Nephron progenitor cell (in vitro differentiated cells): ENCODE results near the gene GRIN1.

Experiments used
- DNase-seq: peaks from one replicate; pipeline ENCODE4 v3.0.0; 2021
- H3K27ac Mint-ChIP-seq: 2 replicates; pipeline ENCODE4 v1.8.0; 2021; ENCODE audit warnings: mild to moderate bottlenecking, moderate library complexity, mixed read lengths
- H3K27me3 Mint-ChIP-seq: 2 replicates; pipeline ENCODE4 v1.8.0; 2021; ENCODE audit warnings: mild to moderate bottlenecking, low read depth, mixed read lengths; ENCODE audit not compliant: poor library complexity
- H3K36me3 Mint-ChIP-seq: 2 replicates; pipeline ENCODE4 v1.8.0; 2021; ENCODE audit warnings: low read depth, mixed read lengths
- H3K4me1 Mint-ChIP-seq: 2 replicates; pipeline ENCODE4 v1.8.0; 2021; ENCODE audit warnings: mixed read lengths
- H3K4me3 Mint-ChIP-seq: 2 replicates; pipeline ENCODE4 v1.8.0; 2021; ENCODE audit warnings: mild to moderate bottlenecking, moderate library complexity, mixed read lengths
- H3K9me3 Mint-ChIP-seq: 2 replicates; pipeline ENCODE4 v1.8.0; 2021; ENCODE audit warnings: mild to moderate bottlenecking, moderate library complexity, mixed read lengths
- TF ChIP-seq, protein P1 (sequence below): fragments of 200-600 bp; sonication (generic); IDR thresholded peaks from 2 replicates; pipeline ENCODE4 v1.5.0; 2021; ENCODE audit warnings: antibody characterized with exemption

Gene GRIN1

GRCh38 chr9:137160054-137160425 is 21.1 kb downstream of the GRIN1 start:
- H3K27ac Mint-ChIP-seq, result no peak overlapping the region
- H3K9me3 Mint-ChIP-seq, result no peaks in the 10 kb centered on the region
- TF ChIP-seq, protein P1, sequence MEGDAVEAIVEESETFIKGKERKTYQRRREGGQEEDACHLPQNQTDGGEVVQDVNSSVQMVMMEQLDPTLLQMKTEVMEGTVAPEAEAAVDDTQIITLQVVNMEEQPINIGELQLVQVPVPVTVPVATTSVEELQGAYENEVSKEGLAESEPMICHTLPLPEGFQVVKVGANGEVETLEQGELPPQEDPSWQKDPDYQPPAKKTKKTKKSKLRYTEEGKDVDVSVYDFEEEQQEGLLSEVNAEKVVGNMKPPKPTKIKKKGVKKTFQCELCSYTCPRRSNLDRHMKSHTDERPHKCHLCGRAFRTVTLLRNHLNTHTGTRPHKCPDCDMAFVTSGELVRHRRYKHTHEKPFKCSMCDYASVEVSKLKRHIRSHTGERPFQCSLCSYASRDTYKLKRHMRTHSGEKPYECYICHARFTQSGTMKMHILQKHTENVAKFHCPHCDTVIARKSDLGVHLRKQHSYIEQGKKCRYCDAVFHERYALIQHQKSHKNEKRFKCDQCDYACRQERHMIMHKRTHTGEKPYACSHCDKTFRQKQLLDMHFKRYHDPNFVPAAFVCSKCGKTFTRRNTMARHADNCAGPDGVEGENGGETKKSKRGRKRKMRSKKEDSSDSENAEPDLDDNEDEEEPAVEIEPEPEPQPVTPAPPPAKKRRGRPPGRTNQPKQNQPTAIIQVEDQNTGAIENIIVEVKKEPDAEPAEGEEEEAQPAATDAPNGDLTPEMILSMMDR, result no peak
- peaks cover 100% of the 10 kb centered on the region for H3K27me3 Mint-ChIP-seq
- DNase-seq, result no peak
- H3K36me3 Mint-ChIP-seq, result no peaks in the 10 kb centered on the region
- H3K4me3 Mint-ChIP-seq, result no peak overlapping the region
- no peaks in the 10 kb centered on the region for H3K4me1 Mint-ChIP-seq

- Mint-ChIP-seq H3K4me3 (no peak overlapping the region), H3K27ac (no peak overlapping the region), H3K9me3 (no peaks in the 10 kb centered on the region), H3K4me1 (no peaks in the 10 kb centered on the region), H3K27me3 (peaks cover 100% of the 10 kb centered on the region), H3K36me3 (no peaks in the 10 kb centered on the region)
- TF ChIP-seq, protein P1, result no peak
- DNase-seq, result no peak
Observed at GRCh38 chr9:137160716-137161557, 22.0 kb downstream of the GRIN1 start.

GRCh38 chr9:137161558-137162486 is 22.9 kb downstream of the GRIN1 start:
- peak; percentile 34 for DNase-seq
- Mint-ChIP-seq H3K27ac (no peak overlapping the region), H3K9me3 (no peaks in the 10 kb centered on the region), H3K4me1 (no peaks in the 10 kb centered on the region), H3K4me3 (no peak overlapping the region), H3K36me3 (no peaks in the 10 kb centered on the region), H3K27me3 (peaks cover 100% of the 10 kb centered on the region)
- TF ChIP-seq, protein P1, result no peak

DNA sequence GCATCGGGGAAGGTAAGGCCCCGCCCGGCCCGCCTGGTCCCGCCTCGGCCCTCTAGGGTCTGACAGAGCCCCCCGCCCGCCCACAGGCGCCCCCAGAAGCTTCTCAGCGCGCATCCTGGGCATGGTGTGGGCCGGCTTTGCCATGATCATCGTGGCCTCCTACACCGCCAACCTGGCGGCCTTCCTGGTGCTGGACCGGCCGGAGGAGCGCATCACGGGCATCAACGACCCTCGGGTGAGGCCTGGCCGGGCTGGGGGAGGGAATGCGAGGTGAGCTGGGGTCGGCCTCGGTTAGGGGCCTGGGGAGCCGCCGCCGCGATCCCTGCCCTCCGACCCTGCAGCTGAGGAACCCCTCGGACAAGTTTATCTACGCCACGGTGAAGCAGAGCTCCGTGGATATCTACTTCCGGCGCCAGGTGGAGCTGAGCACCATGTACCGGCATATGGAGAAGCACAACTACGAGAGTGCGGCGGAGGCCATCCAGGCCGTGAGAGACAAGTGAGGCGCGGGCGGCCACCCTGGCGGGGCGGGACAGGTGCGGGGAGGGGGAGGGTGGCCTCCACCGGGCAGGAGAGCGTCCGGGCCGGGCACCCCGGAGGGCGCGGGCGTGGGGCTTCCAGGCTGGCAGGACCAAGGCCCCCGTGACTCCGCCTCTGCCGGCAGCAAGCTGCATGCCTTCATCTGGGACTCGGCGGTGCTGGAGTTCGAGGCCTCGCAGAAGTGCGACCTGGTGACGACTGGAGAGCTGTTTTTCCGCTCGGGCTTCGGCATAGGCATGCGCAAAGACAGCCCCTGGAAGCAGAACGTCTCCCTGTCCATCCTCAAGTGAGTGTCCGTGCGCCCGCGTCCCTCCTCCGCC is 23.8 kb downstream of the GRIN1 start:
- H3K27me3 Mint-ChIP-seq, result peaks cover 100% of the 10 kb centered on the region
- H3K4me3 Mint-ChIP-seq, result peak overlapping the region; percentile 71
- H3K27ac Mint-ChIP-seq, result no peak overlapping the region
- no peaks in the 10 kb centered on the region for H3K36me3 Mint-ChIP-seq
- H3K4me1 Mint-ChIP-seq, result no peaks in the 10 kb centered on the region
- peak; percentile 40 for DNase-seq
- H3K9me3 Mint-ChIP-seq, result no peaks in the 10 kb centered on the region
- TF ChIP-seq, protein P1, result no peak

GRCh38 chr9:137163365-137163715 is 24.4 kb downstream of the GRIN1 start:
- TF ChIP-seq, protein P1, result no peak

More at GRCh38 chr9:137163365-137163715, 24.4 kb downstream of the GRIN1 start:
- H3K4me1 Mint-ChIP-seq, result no peaks in the 10 kb centered on the region
- no peak for DNase-seq
- peaks cover 100% of the 10 kb centered on the region for H3K27me3 Mint-ChIP-seq
- H3K27ac Mint-ChIP-seq, result no peak overlapping the region
- H3K9me3 Mint-ChIP-seq, result no peaks in the 10 kb centered on the region
- no peaks in the 10 kb centered on the region for H3K36me3 Mint-ChIP-seq
- H3K4me3 Mint-ChIP-seq, result peak overlapping the region; percentile 71
